Stimulated activated naive CD4-positive, alpha-beta T cell treated with Interleukin-2 at 50 U/mL for 16 hours (primary cell): ENCODE measurements around the gene STX19.
A peak's percentile ranks its signal among the peaks of the same experiment; 100 is the strongest.

Experiments
- DNase-seq: peaks from one replicate; lab custom pipeline; 2025; lab: John Stamatoyannopoulos, UW

Gene STX19

DNA sequence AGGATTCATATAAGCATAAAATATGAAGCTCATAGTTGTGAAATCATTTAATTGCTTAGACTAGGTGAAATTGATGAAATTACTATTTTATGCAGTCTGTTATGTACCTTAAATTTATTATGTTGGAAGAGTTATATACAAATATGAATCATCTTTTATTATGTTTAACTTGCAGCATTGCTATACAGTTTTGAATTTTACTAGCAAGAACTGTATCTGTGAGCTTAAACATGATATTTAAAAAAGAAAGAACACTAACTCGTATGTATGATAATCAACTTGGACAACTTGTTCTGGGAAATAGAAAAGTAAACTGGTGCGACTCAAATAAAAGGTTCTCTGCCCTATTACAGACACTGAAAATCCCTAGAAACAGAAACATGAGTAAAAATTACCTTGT, 1.8 kb downstream of the STX19 start:
- no peak for DNase-seq

DNA sequence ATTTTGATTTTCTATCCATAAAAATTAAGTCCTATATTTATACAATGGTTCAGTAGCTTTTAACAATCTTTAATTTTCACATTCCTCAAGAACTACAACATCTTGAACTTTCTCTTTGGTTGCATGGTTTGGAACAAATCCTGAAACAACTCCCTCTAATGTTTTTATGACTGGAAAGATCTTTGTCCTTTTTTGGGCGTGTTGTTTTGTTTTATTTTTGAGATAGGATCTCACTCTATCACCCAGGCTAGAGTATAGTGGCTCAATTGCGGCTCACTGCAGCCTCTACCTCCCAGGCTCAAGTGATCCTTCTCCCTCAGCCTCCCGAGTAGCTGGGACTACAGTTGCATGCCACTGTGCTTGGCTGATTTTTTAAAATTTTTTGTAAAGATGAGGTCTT, 4.0 kb downstream of the STX19 start:
- DNase-seq: no peak

DNA sequence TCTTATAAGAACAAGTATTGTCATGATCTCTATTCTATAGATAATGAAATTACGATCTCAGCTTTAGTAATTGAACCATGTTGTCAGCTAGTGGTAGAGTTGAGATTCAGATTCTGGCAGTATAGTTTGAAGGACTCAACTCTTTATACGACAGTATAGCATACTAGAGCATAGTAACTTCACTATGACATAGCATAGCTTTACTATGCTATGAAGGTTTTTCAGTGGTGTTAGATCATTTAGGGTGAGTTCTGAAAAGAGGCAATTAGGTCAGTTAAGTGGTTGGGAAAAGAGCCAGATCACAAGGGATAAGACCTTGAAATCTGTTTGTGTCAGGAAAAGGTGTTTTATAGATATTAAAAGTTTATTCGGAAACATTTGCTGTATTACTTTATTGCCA, 8.1 kb downstream of the STX19 start:
- DNase-seq: no peak

DNA sequence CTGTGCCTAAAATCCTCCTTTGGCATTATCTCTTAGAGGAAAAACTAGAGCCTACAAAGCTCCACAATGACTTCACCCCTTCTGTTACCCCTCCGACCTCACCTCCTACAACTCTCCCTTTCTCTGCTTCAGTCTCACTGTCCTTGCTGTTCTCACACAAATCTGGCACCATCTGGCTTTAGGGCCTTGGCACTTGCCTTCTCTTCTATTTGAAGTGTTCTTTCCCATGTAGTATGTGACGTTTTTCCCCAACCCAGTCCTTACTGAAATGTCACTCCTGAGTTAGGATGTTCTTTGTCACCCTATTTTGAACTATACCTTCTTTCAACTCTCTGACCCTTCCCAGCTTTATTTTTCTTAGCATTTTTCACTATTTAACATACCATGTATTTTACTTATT, 8.7 kb downstream of the STX19 start:
- DNase-seq: no peak

DNA sequence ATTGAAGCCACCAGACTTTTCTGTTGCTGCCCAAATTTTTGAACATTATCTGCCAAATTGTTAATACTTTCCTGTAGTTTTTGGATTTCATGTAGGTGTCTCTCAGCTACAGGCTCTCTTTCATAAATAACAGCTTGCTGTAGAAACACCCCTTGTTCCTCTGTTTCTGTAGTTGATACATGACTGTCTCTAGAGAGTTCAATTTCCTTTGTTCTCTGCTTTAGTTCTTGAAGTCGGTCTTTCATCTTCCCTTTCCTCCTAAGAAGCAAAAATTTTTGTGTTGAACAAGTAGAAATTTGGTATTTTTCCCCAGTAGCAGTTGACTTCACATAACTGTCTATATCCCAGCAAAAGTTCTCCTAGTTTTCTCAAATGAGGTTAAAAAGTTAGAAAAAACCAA, 13.4 kb downstream of the STX19 start:
- DNase-seq: no peak

DNA sequence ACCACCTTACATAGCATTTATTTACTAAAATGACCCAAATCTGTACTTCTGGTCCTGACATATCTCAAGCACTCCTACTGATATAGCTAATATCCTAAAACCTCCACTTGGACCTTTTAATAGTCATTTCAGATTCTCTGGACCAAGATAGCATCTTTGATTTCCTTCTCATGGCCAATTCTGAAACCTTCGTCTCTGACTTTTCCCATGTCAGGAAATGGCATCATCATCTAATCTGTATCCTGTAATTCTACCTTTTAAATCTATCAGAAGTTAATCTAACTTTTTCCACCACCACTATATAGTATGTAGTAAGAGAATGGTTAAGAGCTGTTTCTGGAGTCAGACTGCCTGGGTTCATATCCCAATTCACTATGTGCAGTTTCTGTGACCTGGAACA, 16.2 kb downstream of the STX19 start:
- DNase-seq: no peak

GRCh38 chr3:94011233-94011711, 17.1 kb downstream of the STX19 start:
- no peak for DNase-seq

GRCh38 chr3:94009608-94010007, 18.8 kb downstream of the STX19 start:
- no peak for DNase-seq

DNA sequence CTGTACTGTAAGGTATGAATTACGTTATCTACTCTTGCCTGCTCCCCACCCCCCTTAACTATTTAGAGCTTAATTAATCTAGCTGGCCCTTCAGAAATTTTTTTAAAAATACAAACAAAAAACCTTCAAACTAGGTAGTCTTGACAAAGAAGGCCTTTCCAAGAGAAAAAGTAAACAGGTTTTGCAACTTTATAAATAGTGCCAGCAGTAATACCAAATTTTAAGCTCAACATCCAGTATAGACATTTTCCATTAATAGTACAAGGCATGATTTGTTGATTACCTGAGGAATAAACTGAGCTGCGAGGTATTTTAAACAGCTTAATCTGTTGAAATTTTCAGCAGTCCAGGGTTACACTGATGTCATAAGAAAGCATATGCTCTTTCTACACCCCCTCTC, 20.1 kb downstream of the STX19 start:
- DNase-seq: no peak

DNA sequence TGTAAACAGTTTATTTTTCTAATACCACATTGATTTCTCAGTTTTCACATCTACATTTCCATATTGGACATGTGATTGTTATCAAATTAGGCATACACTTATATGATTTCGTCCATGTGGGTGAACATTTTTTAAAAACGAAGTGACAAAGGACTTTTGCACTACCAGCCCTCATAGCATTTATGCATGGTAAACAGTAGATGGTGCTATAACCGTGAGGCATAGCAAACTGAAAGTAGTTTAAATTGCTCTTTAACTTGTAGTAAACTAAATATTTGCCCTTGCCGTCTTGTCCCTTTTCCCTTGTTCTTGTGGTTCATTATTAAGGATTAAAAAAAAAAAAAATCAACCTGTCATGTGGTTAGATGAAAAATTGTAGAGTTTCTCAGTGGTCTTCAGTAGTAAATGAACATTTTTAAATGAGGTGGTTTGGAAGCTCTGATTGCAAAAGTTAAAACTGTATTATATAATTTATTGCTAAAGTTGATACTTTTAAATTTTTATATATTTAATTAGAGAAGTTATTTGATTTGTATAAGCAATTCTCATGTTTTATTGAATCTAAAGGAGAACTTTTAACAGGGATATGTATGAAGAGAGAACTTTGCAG, 24.0 kb downstream of the STX19 start:
- DNase-seq: no peak

- DNase-seq: no peak
These were observed 26.4 kb downstream of the STX19 start for GRCh38 chr3:94001827-94002495.

DNA sequence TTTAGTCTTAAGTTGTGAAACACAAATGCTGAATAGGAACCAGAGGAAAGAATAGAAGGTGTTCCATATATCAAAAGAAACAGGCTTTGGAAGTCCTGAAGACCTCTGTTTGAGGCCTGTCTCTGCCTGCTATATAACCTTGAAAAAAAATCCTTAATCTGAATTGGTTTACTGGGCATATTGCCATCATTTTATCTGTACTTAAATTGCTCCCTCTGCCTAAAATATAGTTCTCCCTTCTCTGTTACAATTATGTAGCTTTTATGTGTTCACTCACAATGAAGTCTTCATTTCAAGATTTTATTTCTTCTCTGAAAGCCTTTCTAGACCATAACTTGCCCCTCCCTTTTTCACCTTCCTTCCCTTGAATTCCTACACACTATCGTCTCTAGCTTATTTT, 27.2 kb downstream of the STX19 start:
- no peak for DNase-seq

DNA sequence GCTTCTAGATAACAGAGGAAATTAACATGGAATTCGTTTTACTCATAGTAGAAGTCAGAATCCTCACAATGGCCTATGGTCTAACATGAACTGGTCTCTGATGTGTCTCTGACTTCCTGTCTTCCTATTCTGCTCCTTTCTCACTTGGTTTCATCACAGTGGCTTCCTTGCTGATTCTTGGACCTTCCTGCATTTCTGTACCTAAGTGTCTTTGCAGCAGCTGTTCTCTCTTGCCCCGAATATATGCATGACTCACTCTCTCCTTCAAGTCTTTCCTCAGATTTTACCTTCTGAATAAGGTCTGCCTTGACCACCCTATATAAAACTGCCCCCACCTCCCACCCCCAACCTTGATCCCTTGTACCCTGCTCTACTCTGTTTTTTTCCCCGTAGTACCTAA, 34.3 kb downstream of the STX19 start:
- no peak for DNase-seq

GRCh38 chr3:93992207-93992606, 36.2 kb downstream of the STX19 start:
- no peak for DNase-seq

- no peak for DNase-seq
These were observed 36.8 kb downstream of the STX19 start for GRCh38 chr3:93991631-93992030.

- no peak for DNase-seq
These were observed 39.2 kb downstream of the STX19 start for GRCh38 chr3:93989241-93989640.

- DNase-seq: no peak
These were observed 39.6 kb downstream of the STX19 start for GRCh38 chr3:93988764-93989163.

DNA sequence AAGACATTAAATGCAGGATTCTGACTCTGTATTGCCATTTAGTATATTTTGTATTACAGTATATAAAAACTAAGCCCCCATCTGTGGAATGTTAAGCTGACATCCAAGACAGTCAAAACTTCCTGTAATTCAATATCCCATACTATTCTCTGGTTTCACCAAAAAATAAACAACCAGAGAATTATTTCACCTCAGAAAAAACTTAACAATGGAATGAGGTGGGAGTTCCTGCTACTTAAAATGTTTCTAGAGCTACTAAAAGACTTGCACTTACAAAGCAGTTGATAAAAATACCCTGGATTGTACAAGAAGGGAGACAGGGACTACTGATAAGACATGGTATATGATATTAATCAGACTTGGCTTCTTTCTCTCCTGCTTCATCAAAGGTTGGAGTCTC, 40.1 kb downstream of the STX19 start:
- no peak for DNase-seq

GRCh38 chr3:93984618-93985017, 43.8 kb downstream of the STX19 start:
- DNase-seq: no peak

- no peak for DNase-seq
These were observed 45.0 kb downstream of the STX19 start for GRCh38 chr3:93983408-93983807.

GRCh38 chr3:93981649-93982048, 46.7 kb downstream of the STX19 start:
- no peak for DNase-seq

GRCh38 chr3:93979850-93980676, 48.3 kb downstream of the STX19 start, which contains the start of gene ARL13B:
ARL13B (plus strand) TSS chr3:93980155; CDS start chr3:93980424, 269 bp downstream.
- peak; percentile 96 for DNase-seq
